Measurements from ENCODE around the gene CNBP.

DNA sequence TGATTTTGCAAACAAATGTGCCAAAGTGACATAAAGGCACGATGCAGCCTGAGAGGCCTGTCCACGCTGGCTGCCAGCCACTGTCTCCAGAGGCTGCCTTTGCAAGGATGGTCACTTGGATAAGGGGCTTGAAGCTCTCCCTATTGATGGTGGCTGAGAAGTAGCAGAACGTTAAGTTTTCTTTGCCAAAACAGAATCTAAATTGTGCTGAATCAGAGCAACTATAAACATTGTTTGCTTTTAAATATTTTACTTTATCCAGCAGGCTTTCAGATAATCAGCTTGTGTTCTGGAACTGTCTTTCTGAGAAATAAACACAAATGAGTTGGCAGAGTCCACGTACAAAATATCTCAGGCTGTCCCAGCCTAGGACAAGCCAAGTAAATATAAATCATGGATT is 23.8 kb upstream of the CNBP start:
- TF ChIP-seq, protein P1, sequence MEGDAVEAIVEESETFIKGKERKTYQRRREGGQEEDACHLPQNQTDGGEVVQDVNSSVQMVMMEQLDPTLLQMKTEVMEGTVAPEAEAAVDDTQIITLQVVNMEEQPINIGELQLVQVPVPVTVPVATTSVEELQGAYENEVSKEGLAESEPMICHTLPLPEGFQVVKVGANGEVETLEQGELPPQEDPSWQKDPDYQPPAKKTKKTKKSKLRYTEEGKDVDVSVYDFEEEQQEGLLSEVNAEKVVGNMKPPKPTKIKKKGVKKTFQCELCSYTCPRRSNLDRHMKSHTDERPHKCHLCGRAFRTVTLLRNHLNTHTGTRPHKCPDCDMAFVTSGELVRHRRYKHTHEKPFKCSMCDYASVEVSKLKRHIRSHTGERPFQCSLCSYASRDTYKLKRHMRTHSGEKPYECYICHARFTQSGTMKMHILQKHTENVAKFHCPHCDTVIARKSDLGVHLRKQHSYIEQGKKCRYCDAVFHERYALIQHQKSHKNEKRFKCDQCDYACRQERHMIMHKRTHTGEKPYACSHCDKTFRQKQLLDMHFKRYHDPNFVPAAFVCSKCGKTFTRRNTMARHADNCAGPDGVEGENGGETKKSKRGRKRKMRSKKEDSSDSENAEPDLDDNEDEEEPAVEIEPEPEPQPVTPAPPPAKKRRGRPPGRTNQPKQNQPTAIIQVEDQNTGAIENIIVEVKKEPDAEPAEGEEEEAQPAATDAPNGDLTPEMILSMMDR (IDR thresholded peaks at IDR 0.05; ENCODE audit: low read depth, low read length) = no peak
- TF ChIP-seq EZH2phosphoT487 (IDR thresholded peaks at IDR 0.05; ENCODE audit: low read depth) = no peak

Data from OCI-LY3 (cell line).